ENCODE results near the gene AP2A2. TPM values are rescaled to one million over a fixed set of nuclear protein-coding genes. Genes with fewer than 3 reads are reported as not detected.

AP2A2 gene
- polyA plus RNA-seq, result 7.1 TPM

GRCh38 chr11:925496-926301 lies at the start of gene AP2A2:
TSS of gene AP2A2 (plus strand) at chr11:925870. CDS start at chr11:926022, 152 bp downstream.
- Mint-ChIP-seq H3K27me3 (no peaks in the 10 kb centered on the region), H3K9me3 (no peaks in the 10 kb centered on the region), H3K27ac (peak within 1 kb of the TSS; percentile 16 to 86 (median 77)), H3K4me3 (peak within 1 kb of the TSS; percentile 78 to 91 (median 88)), H3K4me1 (peaks cover 6 to 22% (median 14%) of the 10 kb centered on the region in 3 donors), H3K36me3 (no peaks in the 10 kb centered on the region)

GRCh38 chr11:876545-876944 lies 49.1 kb upstream of the AP2A2 start:
- no peak overlapping the region for H3K27ac Mint-ChIP-seq
- H3K27me3 Mint-ChIP-seq, result no peaks in the 10 kb centered on the region
- H3K4me1 Mint-ChIP-seq, result peaks cover 0 to 2% (median 0%) of the 10 kb centered on the region in 3 donors
- H3K4me3 Mint-ChIP-seq, result no peak overlapping the region
- no peaks in the 10 kb centered on the region for H3K9me3 Mint-ChIP-seq
- H3K36me3 Mint-ChIP-seq, result peaks cover 5% of the 10 kb centered on the region

DNA sequence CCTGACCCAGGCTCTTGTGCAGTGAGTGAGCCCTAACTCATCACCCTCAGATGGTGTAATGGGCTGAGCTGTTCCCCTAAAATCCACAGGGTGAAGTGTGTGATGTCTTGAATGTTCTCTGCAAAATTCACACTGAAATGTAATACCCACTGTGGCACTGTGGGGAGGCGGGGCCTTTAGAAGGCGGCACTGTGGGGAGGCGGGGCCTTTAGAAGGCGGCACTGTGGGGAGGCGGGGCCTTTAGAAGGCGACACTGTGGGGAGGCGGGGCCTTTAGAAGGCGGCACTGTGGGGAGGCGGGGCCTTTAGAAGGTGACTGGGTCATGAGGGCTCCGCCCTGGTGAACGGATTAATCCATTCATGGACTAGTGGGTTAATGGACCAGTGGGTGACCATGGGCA lies 48.1 kb upstream of the AP2A2 start:
- Mint-ChIP-seq H3K4me1 (peaks cover 0 to 2% (median 0%) of the 10 kb centered on the region in 3 donors), H3K9me3 (no peaks in the 10 kb centered on the region), H3K36me3 (peaks cover 5% of the 10 kb centered on the region), H3K27me3 (no peaks in the 10 kb centered on the region), H3K4me3 (no peak overlapping the region), H3K27ac (no peak overlapping the region)

DNA sequence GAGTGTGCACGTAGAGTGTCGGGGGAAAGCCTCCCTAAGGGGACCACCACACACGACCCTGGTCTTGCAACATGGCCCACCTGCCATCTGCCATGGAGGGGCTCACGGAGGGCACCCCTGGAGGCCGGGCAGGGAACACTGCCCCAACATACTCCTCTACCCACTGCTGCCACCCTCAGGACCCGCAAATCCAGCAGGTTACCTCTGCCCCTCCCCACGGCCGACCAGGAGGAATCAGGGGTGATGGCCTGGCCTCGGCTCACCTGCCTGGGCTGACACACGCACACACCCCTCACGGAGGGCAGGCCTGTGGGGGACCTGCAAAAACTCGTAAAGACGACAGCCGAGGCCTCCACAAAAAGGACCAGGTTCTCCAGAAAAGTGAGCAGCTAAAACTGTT lies 45.2 kb upstream of the AP2A2 start:
- H3K4me3 Mint-ChIP-seq, result no peak overlapping the region
- H3K27ac Mint-ChIP-seq, result no peak overlapping the region
- no peaks in the 10 kb centered on the region for H3K4me1 Mint-ChIP-seq
- H3K36me3 Mint-ChIP-seq, result peaks cover 4% of the 10 kb centered on the region
- no peaks in the 10 kb centered on the region for H3K9me3 Mint-ChIP-seq
- H3K27me3 Mint-ChIP-seq, result no peaks in the 10 kb centered on the region

GRCh38 chr11:882596-882995 lies 43.1 kb upstream of the AP2A2 start:
- H3K4me1 Mint-ChIP-seq, result peaks cover 0 to under 1% (median 0%) of the 10 kb centered on the region in 3 donors
- no peaks in the 10 kb centered on the region for H3K9me3 Mint-ChIP-seq
- H3K4me3 Mint-ChIP-seq, result no peak overlapping the region
- no peak overlapping the region for H3K27ac Mint-ChIP-seq
- H3K36me3 Mint-ChIP-seq, result peaks cover 3% of the 10 kb centered on the region
- no peaks in the 10 kb centered on the region for H3K27me3 Mint-ChIP-seq

- no peaks in the 10 kb centered on the region for H3K27me3 Mint-ChIP-seq
- H3K9me3 Mint-ChIP-seq, result no peaks in the 10 kb centered on the region
- H3K36me3 Mint-ChIP-seq, result peaks cover 3% of the 10 kb centered on the region
- H3K4me1 Mint-ChIP-seq, result peaks cover 0 to 2% (median 0%) of the 10 kb centered on the region in 3 donors
- H3K4me3 Mint-ChIP-seq, result no peak overlapping the region
- no peak overlapping the region for H3K27ac Mint-ChIP-seq
These were observed 42.1 kb upstream of the AP2A2 start for GRCh38 chr11:883527-883926.

DNA sequence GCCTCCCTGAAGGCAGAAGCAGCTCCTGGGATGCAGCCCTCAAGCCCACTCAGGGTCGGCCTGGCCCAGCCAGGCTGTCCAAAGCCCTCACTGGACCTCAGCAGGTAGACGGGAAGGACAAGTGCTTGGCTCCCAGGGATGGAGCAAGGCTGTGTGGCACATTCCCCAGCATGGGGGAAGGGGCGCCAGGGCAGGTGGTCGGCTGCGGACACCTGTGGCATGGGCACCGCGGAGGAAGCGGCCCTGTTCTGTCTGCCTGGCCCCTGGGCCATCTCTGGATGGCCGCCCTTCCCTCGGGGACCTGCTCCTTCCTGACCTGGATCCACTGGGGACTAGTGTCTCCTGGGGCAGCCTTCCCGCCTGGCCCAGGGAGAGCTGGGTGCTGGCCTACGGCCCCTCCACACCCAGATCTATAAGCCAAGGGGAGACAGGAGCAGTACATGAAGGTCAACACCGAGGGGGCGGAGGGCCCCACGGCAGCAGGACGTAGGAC lies 41.0 kb upstream of the AP2A2 start:
- no peak overlapping the region for H3K27ac Mint-ChIP-seq
- H3K9me3 Mint-ChIP-seq, result no peaks in the 10 kb centered on the region
- H3K27me3 Mint-ChIP-seq, result no peaks in the 10 kb centered on the region
- H3K4me1 Mint-ChIP-seq, result peaks cover 0 to 2% (median 0%) of the 10 kb centered on the region in 3 donors
- no peak overlapping the region for H3K4me3 Mint-ChIP-seq
- H3K36me3 Mint-ChIP-seq, result peaks cover 5% of the 10 kb centered on the region

DNA sequence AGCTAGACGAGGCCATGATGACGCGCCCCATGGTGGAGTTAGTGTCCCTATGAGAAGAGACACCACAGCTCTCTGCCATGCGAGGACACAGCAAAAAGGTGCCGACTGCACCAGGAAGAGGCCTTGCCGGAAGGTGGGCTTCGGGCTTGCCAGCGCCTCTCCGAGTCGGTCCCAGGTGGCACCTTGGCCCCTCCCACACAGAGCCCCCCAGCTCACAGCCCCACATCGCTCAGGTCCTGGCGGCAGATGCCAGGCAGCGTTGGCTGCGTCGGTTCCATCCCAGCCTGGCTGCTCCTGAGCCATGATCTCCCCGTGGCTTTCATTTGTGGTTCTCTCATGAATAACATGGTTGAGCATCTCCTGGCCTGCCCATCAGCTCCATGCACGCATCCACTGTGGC lies 39.1 kb upstream of the AP2A2 start:
- peaks cover 5% of the 10 kb centered on the region for H3K36me3 Mint-ChIP-seq
- no peaks in the 10 kb centered on the region for H3K27me3 Mint-ChIP-seq
- no peaks in the 10 kb centered on the region for H3K9me3 Mint-ChIP-seq
- H3K4me3 Mint-ChIP-seq, result no peak overlapping the region
- peaks cover 0 to 2% (median 0%) of the 10 kb centered on the region in 3 donors for H3K4me1 Mint-ChIP-seq
- H3K27ac Mint-ChIP-seq, result peak overlapping the region in 1 of 3 donors; percentile 48

- no peak overlapping the region for H3K27ac Mint-ChIP-seq
- peaks cover 5% of the 10 kb centered on the region for H3K36me3 Mint-ChIP-seq
- peaks cover 0 to 2% (median 0%) of the 10 kb centered on the region in 3 donors for H3K4me1 Mint-ChIP-seq
- H3K27me3 Mint-ChIP-seq, result no peaks in the 10 kb centered on the region
- H3K9me3 Mint-ChIP-seq, result no peaks in the 10 kb centered on the region
- no peak overlapping the region for H3K4me3 Mint-ChIP-seq
These were observed 38.1 kb upstream of the AP2A2 start for GRCh38 chr11:887589-887988.

DNA sequence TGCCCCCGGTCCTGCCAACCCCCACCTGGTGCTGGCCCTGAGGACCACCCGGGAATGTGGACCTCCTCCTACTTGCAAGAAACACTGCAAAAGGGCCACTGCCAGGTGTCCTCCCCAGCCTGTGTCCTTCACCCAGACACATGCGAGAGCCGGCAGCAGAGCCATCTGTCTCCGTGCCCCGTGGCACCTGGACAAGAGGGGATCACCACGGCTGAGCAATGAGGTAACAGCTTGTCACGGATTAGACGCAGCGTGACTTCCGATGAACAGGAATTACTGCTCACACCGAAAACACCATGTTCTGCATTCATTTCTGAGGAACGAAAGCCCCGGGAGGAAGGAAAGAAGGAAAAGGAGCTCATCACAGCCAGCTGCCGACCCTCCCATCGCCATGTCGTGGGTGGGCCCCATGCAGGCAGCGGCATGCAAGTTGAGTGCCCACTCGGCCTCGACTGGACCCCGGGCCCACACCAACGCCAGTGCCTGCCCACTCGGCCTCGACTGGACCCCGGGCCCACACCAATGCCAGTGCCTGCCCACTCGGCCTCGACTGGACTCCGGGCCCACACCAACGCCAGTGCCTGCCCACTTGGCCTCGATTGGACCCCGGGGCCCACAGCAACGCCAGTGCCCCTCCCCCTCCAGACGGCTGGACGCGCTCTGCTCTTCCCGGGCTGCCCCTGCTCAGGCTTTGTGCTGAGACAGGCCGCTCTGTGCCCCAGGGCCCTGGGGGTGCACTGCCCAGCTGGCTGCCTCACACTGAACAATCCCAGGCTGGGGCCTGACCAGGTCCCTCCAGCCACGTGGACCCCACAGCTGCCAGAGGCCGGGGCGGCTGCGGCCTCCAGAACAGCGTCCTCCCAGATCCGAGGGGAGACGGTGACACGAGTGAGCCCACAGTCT lies 37.1 kb upstream of the AP2A2 start:
- peaks cover 5% of the 10 kb centered on the region for H3K36me3 Mint-ChIP-seq
- no peaks in the 10 kb centered on the region for H3K27me3 Mint-ChIP-seq
- no peaks in the 10 kb centered on the region for H3K9me3 Mint-ChIP-seq
- peaks cover 0 to 2% (median 0%) of the 10 kb centered on the region in 3 donors for H3K4me1 Mint-ChIP-seq
- H3K4me3 Mint-ChIP-seq, result no peak overlapping the region
- no peak overlapping the region for H3K27ac Mint-ChIP-seq

DNA sequence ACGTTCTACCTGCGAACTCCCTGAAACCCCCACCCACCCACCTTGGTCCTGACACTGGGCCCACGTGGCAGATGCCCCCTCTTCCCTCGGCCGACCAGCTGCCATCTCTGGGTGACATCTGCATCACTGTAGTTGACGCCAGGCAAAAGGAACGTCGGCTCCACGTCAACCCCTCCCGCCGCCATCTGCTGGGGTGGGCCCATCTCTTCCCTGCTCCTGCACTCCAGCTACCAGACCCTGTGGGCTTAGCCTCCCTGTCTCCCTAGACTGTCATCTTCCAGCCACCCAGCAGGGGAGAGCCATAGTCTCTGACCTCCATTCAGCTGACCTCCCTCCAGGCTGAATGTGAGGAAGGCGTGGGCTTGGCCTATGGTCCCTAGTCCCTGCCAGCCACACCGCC lies 36.4 kb upstream of the AP2A2 start:
- H3K27ac Mint-ChIP-seq, result no peak overlapping the region
- H3K4me3 Mint-ChIP-seq, result no peak overlapping the region
- H3K27me3 Mint-ChIP-seq, result no peaks in the 10 kb centered on the region
- no peaks in the 10 kb centered on the region for H3K9me3 Mint-ChIP-seq
- peaks cover 0 to 2% (median 0%) of the 10 kb centered on the region in 3 donors for H3K4me1 Mint-ChIP-seq
- peaks cover 5% of the 10 kb centered on the region for H3K36me3 Mint-ChIP-seq

DNA sequence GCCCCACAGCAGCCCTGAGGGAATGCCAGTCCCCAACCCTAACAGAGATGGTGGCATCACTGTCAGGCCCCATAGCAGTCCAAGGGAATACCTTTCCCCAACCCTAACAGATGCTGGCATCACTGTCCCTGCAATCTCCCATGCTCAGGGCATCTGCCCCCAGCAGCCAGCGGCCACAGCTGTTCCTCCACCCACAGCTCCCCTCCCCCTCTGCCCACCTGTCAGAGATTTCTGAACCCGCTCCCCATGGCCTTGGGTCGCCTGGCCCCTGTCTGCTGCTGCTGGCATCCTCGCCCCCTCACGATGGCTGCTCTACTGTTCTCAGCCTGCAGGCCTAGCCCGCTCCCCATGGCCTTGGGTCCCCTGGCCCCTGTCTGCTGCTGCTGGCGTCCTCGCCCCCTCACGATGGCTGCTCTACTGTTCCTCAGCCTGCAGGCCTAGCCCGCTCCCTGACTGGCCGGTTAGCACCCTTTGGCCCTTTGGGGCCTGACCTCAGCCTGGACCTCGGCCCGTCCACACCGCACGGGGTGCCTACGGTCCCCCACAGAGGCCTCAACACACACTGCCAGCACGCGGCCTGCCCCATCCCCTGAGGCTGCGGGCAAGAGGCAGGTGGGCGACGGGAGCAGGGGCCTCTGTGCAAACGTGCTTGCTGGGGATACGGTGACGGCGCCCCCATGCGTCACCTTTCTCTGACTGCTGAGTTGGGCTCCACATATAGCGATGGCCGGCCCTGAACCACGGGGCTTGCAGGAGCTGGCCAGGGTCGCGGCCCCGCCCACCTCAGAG lies 35.8 kb upstream of the AP2A2 start:
- H3K27me3 Mint-ChIP-seq, result no peaks in the 10 kb centered on the region
- H3K4me3 Mint-ChIP-seq, result peak overlapping the region in 1 of 4 donors; percentile 7
- no peaks in the 10 kb centered on the region for H3K9me3 Mint-ChIP-seq
- peaks cover 0 to 2% (median 0%) of the 10 kb centered on the region in 3 donors for H3K4me1 Mint-ChIP-seq
- H3K27ac Mint-ChIP-seq, result no peak overlapping the region
- H3K36me3 Mint-ChIP-seq, result peaks cover 5% of the 10 kb centered on the region

- Mint-ChIP-seq H3K27ac (peak overlapping the region in 1 of 3 donors; percentile 43), H3K4me1 (peaks cover 0 to 2% (median 0%) of the 10 kb centered on the region in 3 donors), H3K4me3 (no peak overlapping the region), H3K27me3 (no peaks in the 10 kb centered on the region), H3K9me3 (no peaks in the 10 kb centered on the region), H3K36me3 (peaks cover 2% of the 10 kb centered on the region)
These were observed 34.7 kb upstream of the AP2A2 start for GRCh38 chr11:890794-891540.

Data from IgD-negative memory B cell (primary cell).